MCF 10A (cell line): ENCODE measurements around the gene MYCBP. TPM values are rescaled to one million over a fixed set of nuclear protein-coding genes. Genes with fewer than 3 reads are reported as not detected.
"Not testable (repeated sequence)": the region's sequence is repeated elsewhere in the genome, so short reads cannot be mapped to it uniquely, and the experiment has no call there.

Source experiments
- BruUV-seq: library from RNA; stranded (reverse); fragments of 400-500 nt; replicated peaks from 2 replicates; lab custom pipeline; 2021; lab: Mats Ljungman, UMichigan
- CTCF ChIA-PET: fragments of 300-600 bp; sonication (Branson Sonifier 250); formaldehyde crosslinking; extraction: SDS; loops from one replicate; lab custom pipeline; 2021; ENCODE audit warnings: antibody characterized with exemption, inconsistent platforms; lab: Yijun Ruan, JAX
- POLR2A ChIA-PET: fragments of 300-600, 350-650 bp; sonication (Branson Sonifier 250); formaldehyde crosslinking; extraction: SDS; loops from one replicate; lab custom pipeline; 2020; ENCODE audit warnings: antibody characterized with exemption, inconsistent platforms; lab: Yijun Ruan, JAX
- DNase-seq: peaks from one replicate; pipeline ENCODE4 v3.0.0-alpha.2; 2018; ENCODE audit not compliant: unreplicated experiment
- H3K27ac Mint-ChIP-seq: one replicate; pipeline ENCODE4 v1.8.0; 2022; ENCODE audit warnings: mild to moderate bottlenecking, low read depth, mixed read lengths; ENCODE audit not compliant: unreplicated experiment
- H3K27me3 Mint-ChIP-seq: one replicate; pipeline ENCODE4 v1.8.0; 2022; ENCODE audit warnings: mixed read lengths; ENCODE audit not compliant: insufficient read depth, unreplicated experiment
- H3K36me3 Mint-ChIP-seq: one replicate; pipeline ENCODE4 v1.8.0; 2022; ENCODE audit warnings: mild to moderate bottlenecking, moderate library complexity, mixed read lengths; ENCODE audit not compliant: insufficient read depth, unreplicated experiment
- H3K4me1 Mint-ChIP-seq: one replicate; pipeline ENCODE4 v1.8.0; 2022; ENCODE audit warnings: mixed read lengths; ENCODE audit not compliant: insufficient read depth, unreplicated experiment
- H3K4me3 Mint-ChIP-seq: one replicate; pipeline ENCODE4 v1.8.0; 2022; ENCODE audit warnings: mild to moderate bottlenecking, moderate library complexity, mixed read lengths; ENCODE audit not compliant: unreplicated experiment
- H3K9me3 Mint-ChIP-seq: one replicate; pipeline ENCODE4 v1.8.0; 2022; ENCODE audit warnings: mixed read lengths; ENCODE audit not compliant: unreplicated experiment
- CTCF ChIP-seq: fragments of 200-600 bp; IDR thresholded peaks from one replicate; pipeline ENCODE4 v1.8.0; 2022; ENCODE audit warnings: antibody characterized with exemption, mild to moderate bottlenecking; ENCODE audit not compliant: unreplicated experiment
- intact Hi-C: fragments of 100-400 bp; cut with micrococcal nuclease; formaldehyde crosslinking; loops from 2 replicates; pipeline ENCODE4 v1.14.1; 2022
- total RNA-seq: library from RNA; stranded (reverse); gene quantifications from 2 replicates; pipeline ENCODE4 v1.2.3, GENCODE V29; 2022

The MYCBP gene
- total RNA-seq, 1 experiment from 2014 or later: 18.9 TPM

DNA sequence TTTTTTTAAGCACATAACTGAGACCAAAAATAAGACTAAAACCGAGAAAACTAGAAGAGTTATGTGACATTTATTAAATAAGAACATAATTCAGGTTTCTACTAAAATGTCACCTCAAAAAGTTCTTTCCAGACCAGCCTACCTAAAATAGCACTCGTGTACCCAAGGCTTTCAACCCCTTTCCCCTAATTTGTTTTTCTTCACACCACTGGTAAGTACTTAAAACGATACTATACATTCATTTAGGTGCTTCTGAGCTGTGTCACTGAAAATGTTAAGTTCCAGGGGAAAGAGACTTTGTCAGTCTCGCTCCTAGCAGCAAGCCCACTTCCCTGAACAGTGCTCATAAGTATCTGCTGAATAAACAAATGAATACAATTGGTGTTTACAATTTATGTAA is 20.4 kb downstream of the MYCBP start:
- no TSS peak for BruUV-seq
- Mint-ChIP-seq H3K4me1 (peaks cover 20% of the 10 kb centered on the region), H3K36me3 (peaks cover 90% of the 10 kb centered on the region), H3K4me3 (no peak overlapping the region), H3K27ac (no peak overlapping the region), H3K9me3 (no peaks in the 10 kb centered on the region), H3K27me3 (no peaks in the 10 kb centered on the region)
- no peak for TF ChIP-seq CTCF
- intact Hi-C loops: no loop called here
- DNase-seq: no peak
- CTCF ChIA-PET: no interaction called here
- POLR2A ChIA-PET: interaction anchor here (0.6 kb wide), 1 partner anchor 20 kb away, joined by 3 read pairs; the partner anchor contains the start of gene MYCBP

GRCh38 chr1:38848071-38848470 is 25.1 kb downstream of the MYCBP start:
- intact Hi-C loops: no loop called here
- H3K27ac Mint-ChIP-seq: no peak overlapping the region
- TF ChIP-seq CTCF: no peak
- no TSS peak for BruUV-seq
- ChIA-PET POLR2A (interaction anchor here (0.7 to 2.1 kb wide), 2 partner anchors 12 kb away, joined by 4 read pairs; partner anchors contain the start of gene RRAGC), CTCF (interaction anchor here (0.6 to 1.0 kb wide), 3 partner anchors 10 to 244 kb away, joined by 3 read pairs; no protein-coding TSS in a partner anchor)
- H3K9me3 Mint-ChIP-seq: no peaks in the 10 kb centered on the region
- DNase-seq: no peak
- H3K36me3 Mint-ChIP-seq: peaks cover 100% of the 10 kb centered on the region
- no peak overlapping the region for H3K4me3 Mint-ChIP-seq
- peaks cover 14% of the 10 kb centered on the region for H3K4me1 Mint-ChIP-seq
- no peaks in the 10 kb centered on the region for H3K27me3 Mint-ChIP-seq

DNA sequence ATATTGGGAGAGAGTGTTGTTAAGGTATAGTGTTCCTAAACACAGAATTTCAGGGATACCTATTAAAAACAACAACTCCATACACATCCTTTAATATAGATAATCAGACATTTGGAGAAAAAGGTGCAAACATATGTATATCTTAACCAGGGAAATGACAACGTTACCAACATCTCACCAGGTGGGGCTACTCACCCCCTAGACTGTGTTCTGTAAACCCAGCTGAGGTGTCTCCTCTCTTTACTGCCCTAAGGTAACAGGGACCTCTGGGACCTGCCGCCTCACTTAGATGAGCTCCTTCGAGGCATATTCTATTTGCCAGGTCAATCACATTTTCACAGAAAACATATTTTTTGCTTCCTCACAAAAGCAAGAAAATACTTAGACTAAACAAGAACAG is 26.9 kb downstream of the MYCBP start:
- BruUV-seq: no TSS peak
- Mint-ChIP-seq H3K27me3 (no peaks in the 10 kb centered on the region), H3K9me3 (no peaks in the 10 kb centered on the region), H3K36me3 (peaks cover 96% of the 10 kb centered on the region), H3K27ac (no peak overlapping the region), H3K4me3 (no peak overlapping the region), H3K4me1 (peaks cover 11% of the 10 kb centered on the region)
- DNase-seq: no peak
- POLR2A ChIA-PET: no interaction called here
- TF ChIP-seq CTCF: no peak
- intact Hi-C loops: no loop called here
- CTCF ChIA-PET: interaction anchor here (0.6 to 2.4 kb wide), 5 partner anchors 11 to 967 kb away, joined by 3 to 7 read pairs (median 4); no protein-coding TSS in a partner anchor

DNA sequence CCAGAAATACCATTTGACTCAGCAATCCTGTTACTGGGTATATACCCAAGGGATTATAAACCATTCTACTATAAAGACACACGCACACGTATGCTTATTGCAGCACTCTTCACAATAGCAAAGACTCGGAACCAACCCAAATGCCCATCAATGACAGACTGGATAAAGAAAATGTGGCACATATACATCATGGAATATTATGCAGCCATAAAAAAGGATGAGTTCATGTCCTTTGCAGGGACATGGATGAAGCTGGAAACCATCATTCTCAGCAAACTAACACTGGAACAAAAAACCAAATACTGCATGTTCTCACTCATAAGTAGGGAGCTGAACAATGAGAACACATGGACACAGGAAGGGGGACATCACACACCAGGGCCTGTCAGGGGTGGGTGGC is 28.1 kb downstream of the MYCBP start:
- H3K27ac Mint-ChIP-seq, H3K9me3 Mint-ChIP-seq, H3K4me1 Mint-ChIP-seq, intact Hi-C loops, H3K4me3 Mint-ChIP-seq, DNase-seq, POLR2A ChIA-PET, H3K27me3 Mint-ChIP-seq, BruUV-seq: not testable (repeated sequence)
- H3K36me3 Mint-ChIP-seq: peaks cover 94% of the 10 kb centered on the region
- CTCF ChIA-PET: interaction anchor here (0.6 to 2.4 kb wide), 2 partner anchors 818 to 1273 kb away, joined by 3 to 7 read pairs; no protein-coding TSS in a partner anchor
